Measurements from ENCODE around the gene TEX54.

GRCh38 chr11:62823677-62824076 lies 9.0 kb downstream of the TEX54 start:
- no peak for TF ChIP-seq EZH2 (IDR thresholded peaks at IDR 0.05)
- no peak for TF ChIP-seq POLR2AphosphoS5 (IDR thresholded peaks at IDR 0.05; ENCODE audit: borderline replicate concordance, low read depth, low read length)
